CD4-positive, alpha-beta T cell treated with Interleukin-4 for 1 hour (primary cell): Measurements from ENCODE around the gene EPHA2.
"Not testable (repeated sequence)": the region's sequence is repeated elsewhere in the genome, so short reads cannot be mapped to it uniquely, and the experiment has no call there.

Experiments used
- DNase-seq, 2 donors: peaks; one replicate each; pipeline ENCODE4 v3.0.0-alpha.2; 2020 to 2022

The EPHA2 gene

DNA sequence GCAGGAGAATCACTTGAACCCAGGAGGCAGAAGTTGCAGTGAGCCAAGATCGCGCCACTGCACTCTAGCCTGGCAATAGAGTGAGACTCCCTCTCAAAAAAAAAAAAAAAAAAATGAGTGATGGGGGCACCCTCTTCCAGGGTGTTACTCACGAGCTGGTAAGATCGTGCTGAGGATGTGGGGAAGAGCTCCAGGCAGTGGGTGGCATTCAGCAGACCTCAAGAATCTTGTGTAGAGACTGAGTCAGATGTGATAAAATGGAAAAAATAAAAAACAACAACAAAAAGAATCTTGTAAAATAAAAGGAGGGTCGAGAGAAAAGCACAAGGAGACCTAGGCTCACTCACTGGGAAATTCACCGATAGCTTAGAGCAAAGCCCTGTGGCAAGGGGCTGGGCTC, 38.5 kb downstream of the EPHA2 start:
- no peak for DNase-seq

DNA sequence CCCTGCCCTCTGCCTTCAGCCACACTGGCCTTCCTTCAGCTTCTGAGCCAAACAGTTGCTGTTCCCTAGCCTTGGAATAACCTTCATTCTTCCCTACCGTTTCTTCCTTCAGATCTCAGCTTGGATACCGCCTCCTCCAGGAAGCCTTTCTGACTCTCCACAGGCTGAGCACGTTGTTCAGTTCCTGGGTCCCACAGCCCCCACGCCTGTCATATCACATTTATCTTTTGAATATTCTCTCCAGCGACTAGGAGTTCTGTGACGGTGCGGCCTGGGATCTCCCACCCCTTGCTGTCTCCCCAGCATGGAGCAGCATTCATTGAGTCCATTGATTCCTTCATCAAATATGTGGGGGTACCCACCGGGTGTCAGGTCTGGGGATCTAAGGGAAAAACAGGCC, 39.2 kb downstream of the EPHA2 start:
- no peak for DNase-seq

DNA sequence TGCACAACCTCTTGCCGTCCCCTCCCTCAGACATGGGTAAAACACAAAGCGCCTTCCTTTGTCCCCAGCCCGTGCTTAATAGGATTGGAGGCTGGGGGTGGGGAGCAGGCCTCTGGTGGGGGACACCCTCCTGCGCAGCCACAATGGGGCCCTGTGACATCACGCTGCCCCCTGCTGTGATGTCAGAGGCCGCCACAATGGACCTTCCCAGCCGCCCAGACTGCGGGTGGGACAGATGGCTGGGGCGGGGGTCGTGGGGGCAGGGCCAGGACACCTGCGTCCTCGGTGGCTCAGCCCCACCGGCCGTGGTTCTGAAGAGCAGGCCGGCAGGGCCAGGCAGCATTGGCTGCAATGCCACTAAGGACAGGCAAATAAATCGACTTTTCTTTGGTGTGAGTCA, 39.9 kb downstream of the EPHA2 start:
- DNase-seq, result no peak

- DNase-seq, result no peak
Measured at GRCh38 chr1:16115468-16115983, 40.3 kb downstream of the EPHA2 start.

DNA sequence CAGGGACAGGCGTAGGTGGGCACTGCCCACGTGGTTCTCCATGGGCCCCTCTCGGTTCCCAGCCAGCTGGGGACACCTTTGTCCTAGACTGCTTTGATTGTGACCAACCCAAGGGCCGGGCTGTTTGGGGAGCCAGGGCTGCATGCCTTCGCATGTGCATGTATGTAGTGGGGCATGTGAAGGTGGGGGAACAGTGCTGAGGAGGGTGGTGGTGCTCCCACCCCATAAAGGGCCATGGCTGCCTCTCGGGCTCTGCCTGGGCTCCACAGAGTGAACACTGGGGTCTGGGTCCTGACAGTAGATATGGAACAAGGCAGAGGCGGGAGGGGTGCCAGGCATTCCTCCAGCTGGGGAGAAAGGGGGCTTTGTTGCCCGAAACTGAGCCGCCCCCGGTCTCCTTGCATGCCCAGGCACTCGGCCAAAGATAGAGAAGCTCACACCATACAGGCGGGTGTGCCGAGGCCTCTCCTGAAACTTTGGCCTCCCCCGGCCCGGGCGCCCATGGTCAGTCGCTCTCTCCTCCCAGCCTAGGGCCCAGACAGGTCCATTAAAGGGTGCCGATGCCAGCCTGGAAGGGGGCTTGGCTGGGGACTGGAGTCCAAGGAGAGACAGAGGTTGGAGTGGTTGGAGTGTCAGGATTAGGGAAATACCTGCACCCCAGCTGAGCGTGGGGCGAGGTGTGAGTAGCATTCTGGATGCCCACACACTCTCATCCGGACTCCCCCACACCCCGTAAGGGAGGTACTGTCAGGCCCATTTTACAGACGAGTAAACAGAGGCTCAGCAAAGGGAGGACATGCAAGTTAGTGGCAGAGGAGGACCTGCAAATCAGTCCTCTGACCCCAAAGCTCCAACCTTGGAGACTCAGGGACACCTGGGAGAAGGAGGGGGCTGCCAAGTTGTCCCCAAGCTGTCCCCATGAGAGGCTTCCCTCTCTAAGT, 41.1 kb downstream of the EPHA2 start:
- no peak for DNase-seq

DNA sequence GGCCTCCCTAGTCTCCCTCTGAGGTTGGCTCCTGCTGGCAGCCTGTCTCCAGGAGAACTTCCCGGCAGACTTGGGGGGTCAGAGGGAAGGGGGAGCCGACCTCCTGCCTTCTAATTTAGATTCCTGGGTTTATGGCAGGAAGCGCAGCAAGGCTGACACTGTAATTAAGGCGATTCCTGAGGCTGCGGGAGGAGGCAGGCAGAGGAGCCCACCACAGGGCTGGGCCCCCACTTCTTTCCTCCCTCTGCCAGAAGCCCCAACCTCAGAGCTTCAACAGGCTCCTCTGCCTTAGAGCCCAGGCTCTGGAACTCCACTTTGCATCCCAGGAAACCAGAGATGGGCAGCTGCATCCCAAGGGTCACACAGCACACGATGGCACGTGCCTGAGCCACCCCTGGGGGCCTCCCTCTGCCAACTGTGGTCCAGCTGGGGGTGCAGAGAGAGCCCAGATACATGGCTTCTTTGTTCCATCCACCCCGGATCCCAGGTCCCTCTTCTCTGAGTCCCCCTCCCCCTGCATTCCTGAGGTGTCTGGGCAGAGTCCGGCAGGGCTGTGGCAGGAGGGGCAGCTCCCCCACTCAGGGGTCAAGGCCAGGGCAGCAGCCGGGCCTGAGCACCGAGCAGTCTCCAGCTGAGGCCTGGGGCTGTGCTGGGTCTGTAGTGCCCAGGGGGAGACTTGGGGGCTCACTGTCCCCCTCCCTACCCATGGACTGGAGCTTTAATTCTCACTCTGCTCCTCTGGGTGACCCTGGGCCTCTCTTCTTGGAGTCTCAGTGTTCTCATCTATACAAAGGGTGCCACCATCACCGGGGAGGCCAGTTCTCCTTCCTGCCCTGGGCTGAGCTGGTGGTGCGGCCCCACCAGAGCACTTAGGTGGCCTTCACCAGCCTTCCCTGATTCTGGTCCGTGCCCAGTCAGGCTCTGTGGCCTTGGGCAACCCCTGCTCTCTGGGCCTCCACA, 43.0 kb downstream of the EPHA2 start:
- DNase-seq, result no peak

- no peak for DNase-seq
Measured at GRCh38 chr1:16111771-16112595, 43.9 kb downstream of the EPHA2 start.

- DNase-seq, result no peak
Measured at GRCh38 chr1:16110884-16111283, 45.0 kb downstream of the EPHA2 start.

- no peak for DNase-seq
Measured at GRCh38 chr1:16110456-16110855, 45.4 kb downstream of the EPHA2 start.

DNA sequence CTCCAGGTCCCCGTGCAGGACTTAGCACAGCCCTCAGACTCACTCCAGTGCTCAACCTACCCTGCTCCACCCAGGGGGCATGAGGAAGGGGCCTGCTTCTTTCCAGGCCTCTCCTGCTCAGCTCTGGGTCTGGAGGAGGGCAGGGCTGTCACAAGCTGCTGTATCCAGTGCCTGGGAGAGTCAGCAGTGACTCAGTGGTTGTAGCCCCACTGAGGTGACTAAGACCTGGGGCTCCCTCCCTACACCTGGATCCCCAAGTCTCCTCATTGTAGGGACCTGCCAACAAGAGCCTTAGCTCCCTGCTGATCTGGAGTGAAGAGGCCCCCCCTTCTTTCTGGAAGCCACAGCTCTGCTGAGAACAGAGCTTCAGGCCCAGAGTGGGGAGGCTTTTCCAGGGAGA, 46.3 kb downstream of the EPHA2 start:
- no peak for DNase-seq

DNA sequence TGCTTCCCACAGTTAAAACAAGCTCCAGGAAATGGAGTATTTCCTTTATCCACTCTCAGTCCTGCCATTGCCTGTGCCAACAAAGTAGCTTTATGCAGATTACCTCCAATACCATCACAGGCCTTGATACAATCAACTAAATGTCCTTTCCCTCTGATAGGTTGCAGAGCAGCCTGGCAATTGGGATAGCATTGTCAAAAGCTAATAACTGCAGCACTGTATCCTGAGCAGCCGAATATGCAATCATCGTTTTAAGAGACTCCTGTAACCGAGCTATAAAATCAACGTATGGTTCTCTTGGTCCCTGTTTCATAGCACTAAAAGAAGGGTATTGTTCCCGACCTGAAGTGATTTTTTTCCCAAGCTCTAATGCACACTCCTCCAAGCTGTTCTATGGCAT, 48.8 kb downstream of the EPHA2 start:
- not testable (repeated sequence) for DNase-seq

DNA sequence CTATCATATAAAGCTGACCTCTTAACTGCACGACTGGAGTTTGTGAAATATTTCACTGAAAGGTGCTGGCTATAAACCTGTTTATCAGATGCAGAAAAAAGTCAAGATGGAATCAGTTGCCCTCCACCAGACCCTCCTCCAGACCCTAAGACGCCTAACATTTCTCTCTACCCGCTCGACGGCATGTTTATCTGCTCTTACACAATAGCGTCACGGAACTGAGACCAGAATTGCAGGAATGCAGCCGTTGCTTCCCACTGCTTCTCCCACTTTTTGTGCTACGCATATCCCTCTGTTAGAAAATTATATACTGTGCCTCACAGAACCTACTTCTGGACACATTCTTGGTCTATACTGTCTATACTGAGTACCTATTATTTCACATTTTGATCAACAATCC, 54.2 kb downstream of the EPHA2 start:
- no peak for DNase-seq

- no peak for DNase-seq
Measured at GRCh38 chr1:16099412-16099811, 56.5 kb downstream of the EPHA2 start.

- DNase-seq, result no peak
Measured at GRCh38 chr1:16095447-16095846, 60.4 kb downstream of the EPHA2 start.

DNA sequence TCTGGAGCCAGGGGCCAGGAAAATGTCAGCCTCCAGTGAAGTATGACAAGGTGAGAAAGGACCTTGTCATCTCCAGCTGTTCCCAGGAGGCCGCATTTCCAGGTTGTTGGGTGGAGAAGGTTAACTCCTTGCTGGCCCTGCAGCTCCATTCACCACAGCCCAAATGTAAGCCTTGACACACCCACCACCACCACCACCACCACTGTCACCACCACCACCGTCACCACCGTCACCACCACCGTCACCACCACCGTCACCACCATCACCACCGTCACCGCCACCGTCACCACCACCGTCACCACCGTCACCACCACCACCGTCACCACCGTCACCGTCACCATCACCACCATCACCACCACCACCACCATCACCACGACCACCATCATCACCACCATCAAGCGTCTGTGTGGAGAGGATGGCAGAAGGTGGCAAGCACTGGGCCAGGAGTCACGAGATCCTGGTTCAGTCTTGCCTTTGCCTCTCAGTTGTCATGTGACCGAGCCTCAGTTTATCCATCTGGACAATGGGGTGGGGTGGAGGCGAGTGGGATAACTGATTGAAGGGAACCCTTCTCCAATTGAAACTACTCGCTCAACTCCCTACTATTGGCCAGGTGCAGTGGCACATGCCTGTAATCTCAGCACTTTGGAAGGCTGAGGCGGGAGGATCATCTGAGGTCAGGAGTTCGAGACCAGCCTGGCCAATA, 61.3 kb downstream of the EPHA2 start:
- no peak for DNase-seq

DNA sequence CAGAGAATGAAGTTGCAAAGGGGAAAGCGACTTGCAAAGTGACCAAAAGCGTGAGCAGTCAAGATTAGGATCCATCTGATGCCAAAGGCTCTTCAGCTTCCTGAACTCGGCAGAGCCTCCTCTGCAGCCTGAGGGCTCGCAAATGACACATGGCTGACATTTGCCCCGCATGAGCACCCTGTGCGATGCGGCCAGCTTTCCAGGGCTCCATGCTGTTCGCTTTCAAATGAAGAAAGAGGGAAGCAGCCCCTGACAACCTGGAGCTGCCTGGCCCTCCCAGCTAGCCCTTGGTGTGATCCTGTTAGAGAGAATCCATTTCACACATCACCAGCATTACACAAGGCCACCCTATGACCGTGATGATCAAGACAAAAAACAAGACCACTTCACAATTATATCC, 62.3 kb downstream of the EPHA2 start:
- no peak for DNase-seq

DNA sequence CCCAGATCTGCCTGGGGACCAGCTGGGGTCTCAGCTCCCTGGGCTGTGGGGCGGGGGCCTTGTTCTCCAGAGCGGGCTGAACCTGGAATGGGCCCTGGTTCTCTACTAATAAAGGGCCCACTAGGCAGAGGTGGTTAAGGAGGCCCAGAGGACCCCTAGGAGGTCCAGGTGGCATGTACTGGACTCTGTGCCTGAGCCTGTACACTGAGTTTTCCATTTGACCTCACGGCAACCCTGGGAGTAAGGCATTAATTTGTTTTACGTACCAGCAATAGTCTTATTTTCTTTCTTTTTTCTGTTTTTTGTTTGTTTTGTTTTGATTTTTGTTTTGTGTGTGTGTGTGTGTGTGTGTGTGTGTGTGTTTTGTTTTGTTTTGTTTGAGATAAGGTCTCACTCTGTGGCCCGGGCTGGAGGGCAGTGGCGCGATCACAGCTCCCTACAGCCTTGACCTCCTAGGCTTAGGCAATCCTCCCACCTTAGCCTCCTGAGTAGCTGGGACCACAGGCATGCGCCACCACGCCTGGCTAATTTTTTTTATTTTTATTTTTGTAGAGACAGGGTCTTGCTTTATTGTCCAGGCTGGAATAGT, 62.9 kb downstream of the EPHA2 start:
- no peak for DNase-seq

- no peak for DNase-seq
Measured at GRCh38 chr1:16092097-16092922, 63.6 kb downstream of the EPHA2 start.

DNA sequence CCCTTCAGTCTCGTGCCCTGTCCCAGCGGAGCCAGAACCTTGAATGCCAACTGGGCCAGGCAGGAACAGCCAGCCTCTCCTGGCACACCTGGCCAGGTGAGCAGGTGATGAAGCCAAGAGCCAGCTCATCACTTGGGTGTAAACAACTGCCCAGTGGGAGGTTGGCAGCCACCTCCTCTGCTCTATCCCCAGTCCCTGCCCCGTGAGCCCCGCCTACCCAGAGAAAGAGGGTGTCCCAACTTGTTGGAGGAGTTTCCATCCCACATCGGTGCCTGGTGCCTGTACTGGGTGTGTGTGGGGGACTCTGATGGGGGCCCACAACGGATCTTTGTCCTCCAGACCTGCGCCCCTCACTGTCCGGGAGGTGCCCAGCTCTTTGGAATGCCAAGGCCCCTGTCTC, 64.6 kb downstream of the EPHA2 start:
- no peak for DNase-seq

DNA sequence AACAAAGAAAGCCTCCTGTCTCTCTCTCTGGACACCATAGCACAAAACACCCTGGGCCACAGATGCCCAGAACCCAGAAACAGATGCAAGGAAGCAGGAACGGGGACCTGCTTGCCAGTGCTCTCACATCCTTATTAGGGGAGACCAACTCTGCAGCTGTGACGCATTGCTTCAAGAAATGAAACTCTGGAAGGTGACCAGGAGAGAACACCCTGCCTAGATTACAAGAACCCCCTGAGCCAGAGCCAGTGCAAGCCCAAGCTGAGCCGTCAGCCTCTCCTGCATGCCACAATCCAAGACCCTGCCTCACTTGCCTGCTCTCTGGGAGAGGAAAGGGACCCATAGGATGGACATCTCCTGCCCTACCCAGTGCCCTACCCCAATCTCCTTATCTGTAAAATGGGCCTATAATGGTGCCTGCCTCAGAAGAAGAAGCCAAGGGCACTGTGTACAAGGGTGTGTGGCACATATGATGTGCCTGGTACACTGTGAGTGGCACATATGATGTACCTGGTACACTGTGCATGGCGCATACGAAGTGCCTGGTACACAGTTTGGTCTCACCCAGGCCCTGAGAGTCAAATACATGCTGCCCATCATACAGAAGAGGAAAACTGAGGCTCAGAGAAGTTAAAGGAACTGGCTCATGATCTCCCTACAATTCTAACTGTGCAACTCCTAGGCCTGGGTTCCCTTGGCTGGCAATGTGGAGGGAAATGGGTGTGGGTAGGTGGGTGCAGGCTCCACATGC, 65.6 kb downstream of the EPHA2 start:
- DNase-seq, result no peak
